Chondrocyte (in vitro differentiated cells): Measurements from ENCODE around the gene FBXL17. TPM values are rescaled to one million over a fixed set of nuclear protein-coding genes. Genes with fewer than 3 reads are reported as not detected.

Experiments
- DNase-seq: peaks from one replicate; pipeline ENCODE4 v3.0.0; 2021; ENCODE audit warnings: mixed read lengths, low spot score
- H3K27ac Mint-ChIP-seq: one replicate; pipeline ENCODE4 v1.8.0; 2021; ENCODE audit warnings: mild to moderate bottlenecking, moderate library complexity, mixed read lengths; ENCODE audit not compliant: unreplicated experiment
- H3K27me3 Mint-ChIP-seq: 2 replicates; pipeline ENCODE4 v1.8.0; 2021; ENCODE audit warnings: low read depth, mixed read lengths
- H3K36me3 Mint-ChIP-seq: 2 replicates; pipeline ENCODE4 v1.8.0; 2021; ENCODE audit warnings: low read depth, mixed read lengths
- H3K4me1 Mint-ChIP-seq: 2 replicates; pipeline ENCODE4 v1.8.0; 2021; ENCODE audit warnings: low read depth, mild to moderate bottlenecking, mixed read lengths
- H3K4me3 Mint-ChIP-seq: one replicate; pipeline ENCODE4 v1.8.0; 2021; ENCODE audit warnings: mild to moderate bottlenecking, moderate library complexity, mixed read lengths; ENCODE audit not compliant: unreplicated experiment
- H3K9me3 Mint-ChIP-seq: 2 replicates; pipeline ENCODE4 v1.8.0; 2021; ENCODE audit warnings: low read depth, mixed read lengths
- total RNA-seq: library from RNA; stranded (reverse); gene quantifications from 3 replicates; pipeline ENCODE4 v1.2.1, GENCODE V29; 2021
- TF ChIP-seq, protein P1 (sequence below): fragments of 200-600 bp; sonication (generic); IDR thresholded peaks from 2 replicates; pipeline ENCODE4 v1.5.0; 2021; ENCODE audit warnings: antibody characterized with exemption, mild to moderate bottlenecking, moderate library complexity

FBXL17 gene
- total RNA-seq, 1 donor from 2014 or later, result 15.3 TPM

- Mint-ChIP-seq H3K9me3 (peaks cover 10% of the 10 kb centered on the region), H3K4me3 (no peak overlapping the region), H3K27me3 (no peaks in the 10 kb centered on the region), H3K36me3 (peaks cover 6% of the 10 kb centered on the region), H3K4me1 (no peaks in the 10 kb centered on the region), H3K27ac (no peak overlapping the region)
- DNase-seq, result no peak
- TF ChIP-seq, protein P1, sequence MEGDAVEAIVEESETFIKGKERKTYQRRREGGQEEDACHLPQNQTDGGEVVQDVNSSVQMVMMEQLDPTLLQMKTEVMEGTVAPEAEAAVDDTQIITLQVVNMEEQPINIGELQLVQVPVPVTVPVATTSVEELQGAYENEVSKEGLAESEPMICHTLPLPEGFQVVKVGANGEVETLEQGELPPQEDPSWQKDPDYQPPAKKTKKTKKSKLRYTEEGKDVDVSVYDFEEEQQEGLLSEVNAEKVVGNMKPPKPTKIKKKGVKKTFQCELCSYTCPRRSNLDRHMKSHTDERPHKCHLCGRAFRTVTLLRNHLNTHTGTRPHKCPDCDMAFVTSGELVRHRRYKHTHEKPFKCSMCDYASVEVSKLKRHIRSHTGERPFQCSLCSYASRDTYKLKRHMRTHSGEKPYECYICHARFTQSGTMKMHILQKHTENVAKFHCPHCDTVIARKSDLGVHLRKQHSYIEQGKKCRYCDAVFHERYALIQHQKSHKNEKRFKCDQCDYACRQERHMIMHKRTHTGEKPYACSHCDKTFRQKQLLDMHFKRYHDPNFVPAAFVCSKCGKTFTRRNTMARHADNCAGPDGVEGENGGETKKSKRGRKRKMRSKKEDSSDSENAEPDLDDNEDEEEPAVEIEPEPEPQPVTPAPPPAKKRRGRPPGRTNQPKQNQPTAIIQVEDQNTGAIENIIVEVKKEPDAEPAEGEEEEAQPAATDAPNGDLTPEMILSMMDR, result no peak
Measured at GRCh38 chr5:107900721-107901120, 481.2 kb downstream of the FBXL17 start.

GRCh38 chr5:107894361-107894760 is 487.5 kb downstream of the FBXL17 start:
- DNase-seq, result no peak
- Mint-ChIP-seq H3K4me1 (no peaks in the 10 kb centered on the region), H3K9me3 (peaks cover 5% of the 10 kb centered on the region), H3K27me3 (no peaks in the 10 kb centered on the region), H3K36me3 (peaks cover 6% of the 10 kb centered on the region), H3K27ac (no peak overlapping the region), H3K4me3 (no peak overlapping the region)
- TF ChIP-seq, protein P1, result no peak

DNA sequence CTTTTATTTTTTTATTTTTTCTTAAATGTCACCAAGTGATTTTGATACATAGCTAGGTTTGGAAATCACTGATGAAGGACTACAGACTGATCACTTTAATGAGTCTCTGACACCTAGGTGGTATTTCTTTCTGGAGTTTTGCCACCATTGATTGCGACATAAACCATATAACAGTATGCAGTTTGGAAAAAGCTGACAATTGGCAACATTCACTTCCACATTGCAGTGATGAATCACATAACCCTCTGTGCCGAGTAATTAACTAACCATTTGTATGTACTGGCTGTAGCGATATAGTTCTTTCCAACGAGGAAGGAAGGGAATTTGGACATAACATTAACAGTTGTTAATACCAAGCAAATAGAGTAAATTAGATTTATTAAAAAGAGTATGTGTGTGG is 488.3 kb downstream of the FBXL17 start:
- no peak for DNase-seq
- Mint-ChIP-seq H3K9me3 (peaks cover 2% of the 10 kb centered on the region), H3K4me1 (no peaks in the 10 kb centered on the region), H3K4me3 (no peak overlapping the region), H3K36me3 (peaks cover 5% of the 10 kb centered on the region), H3K27me3 (no peaks in the 10 kb centered on the region), H3K27ac (no peak overlapping the region)
- TF ChIP-seq, protein P1, result no peak

- H3K4me3 Mint-ChIP-seq, result no peak overlapping the region
- no peaks in the 10 kb centered on the region for H3K27me3 Mint-ChIP-seq
- H3K36me3 Mint-ChIP-seq, result no peaks in the 10 kb centered on the region
- no peak overlapping the region for H3K27ac Mint-ChIP-seq
- DNase-seq, result no peak
- peaks cover 4% of the 10 kb centered on the region for H3K4me1 Mint-ChIP-seq
- H3K9me3 Mint-ChIP-seq, result no peaks in the 10 kb centered on the region
- TF ChIP-seq, protein P1, result no peak
Measured at GRCh38 chr5:107889387-107889786, 492.5 kb downstream of the FBXL17 start.

- DNase-seq, result no peak
Measured at GRCh38 chr5:107888541-107888940, 493.4 kb downstream of the FBXL17 start.

More at GRCh38 chr5:107888541-107888940, 493.4 kb downstream of the FBXL17 start:
- Mint-ChIP-seq H3K4me3 (no peak overlapping the region), H3K4me1 (peaks cover 4% of the 10 kb centered on the region), H3K36me3 (no peaks in the 10 kb centered on the region), H3K27ac (no peak overlapping the region), H3K9me3 (no peaks in the 10 kb centered on the region), H3K27me3 (no peaks in the 10 kb centered on the region)
- TF ChIP-seq, protein P1, result no peak
